Right lobe of liver (tissue), 4 donors: Measurements from ENCODE around the gene LRRTM2.

ENCODE experiments used
- POLR2A ChIP-seq: fragments of 450-650 bp; IDR thresholded peaks from one replicate; pipeline ENCODE4 v1.6.1; 2017; ENCODE audit warnings: antibody characterized with exemption, mild to moderate bottlenecking
- TF ChIP-seq, protein P1 (sequence below), 4 donors: fragments of 200-600 bp in 3 of 4; fragments of 450-650 bp in 1 of 4; IDR thresholded peaks; one replicate each; pipeline versions ENCODE4 v1.5.1 to v1.8.0; 2016 to 2022; ENCODE audit warnings: antibody characterized with exemption in 4 of 4, mild to moderate bottlenecking in 2 of 4
- donor health status: DM: no; HTN: no; CAD: no.
- donor health status: DM: no; HTN: no; CAD: no.
- donor health status: DM: no; HTN: yes; CAD: no.

DNA sequence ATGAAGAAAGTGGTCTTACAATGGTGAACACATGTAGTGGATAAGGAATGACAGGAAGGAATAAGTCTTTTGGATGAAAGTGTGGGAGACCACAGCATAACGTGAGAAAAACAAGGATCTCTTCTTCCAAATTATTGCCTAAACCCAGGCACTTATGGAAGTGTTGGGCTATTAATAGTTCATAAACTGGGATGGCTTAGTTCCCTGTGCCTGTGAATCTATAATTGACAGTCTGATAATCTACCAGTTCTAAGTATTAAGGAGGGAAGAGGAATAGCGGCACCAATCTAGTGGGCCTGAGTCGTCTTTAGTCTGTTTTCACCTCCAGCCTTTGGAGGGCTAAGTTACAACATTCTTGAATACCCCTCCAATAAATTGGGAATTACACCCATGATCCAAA lies 39.2 kb upstream of the LRRTM2 start:
- TF ChIP-seq, protein P1, sequence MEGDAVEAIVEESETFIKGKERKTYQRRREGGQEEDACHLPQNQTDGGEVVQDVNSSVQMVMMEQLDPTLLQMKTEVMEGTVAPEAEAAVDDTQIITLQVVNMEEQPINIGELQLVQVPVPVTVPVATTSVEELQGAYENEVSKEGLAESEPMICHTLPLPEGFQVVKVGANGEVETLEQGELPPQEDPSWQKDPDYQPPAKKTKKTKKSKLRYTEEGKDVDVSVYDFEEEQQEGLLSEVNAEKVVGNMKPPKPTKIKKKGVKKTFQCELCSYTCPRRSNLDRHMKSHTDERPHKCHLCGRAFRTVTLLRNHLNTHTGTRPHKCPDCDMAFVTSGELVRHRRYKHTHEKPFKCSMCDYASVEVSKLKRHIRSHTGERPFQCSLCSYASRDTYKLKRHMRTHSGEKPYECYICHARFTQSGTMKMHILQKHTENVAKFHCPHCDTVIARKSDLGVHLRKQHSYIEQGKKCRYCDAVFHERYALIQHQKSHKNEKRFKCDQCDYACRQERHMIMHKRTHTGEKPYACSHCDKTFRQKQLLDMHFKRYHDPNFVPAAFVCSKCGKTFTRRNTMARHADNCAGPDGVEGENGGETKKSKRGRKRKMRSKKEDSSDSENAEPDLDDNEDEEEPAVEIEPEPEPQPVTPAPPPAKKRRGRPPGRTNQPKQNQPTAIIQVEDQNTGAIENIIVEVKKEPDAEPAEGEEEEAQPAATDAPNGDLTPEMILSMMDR (IDR thresholded peaks at IDR 0.05): no peak
- TF ChIP-seq POLR2A: no peak
